HTERT RPE-1 (cell line): ENCODE results near the gene FAM25G.

ENCODE experiments used
- in situ Hi-C: fragments of 300-500 bp; cut with MboI; formaldehyde crosslinking; loops from 4 replicates; pipeline ENCODE4 v1.14.3; 2020; ENCODE audit warnings: low sequenced_read_pairs

Gene FAM25G

DNA sequence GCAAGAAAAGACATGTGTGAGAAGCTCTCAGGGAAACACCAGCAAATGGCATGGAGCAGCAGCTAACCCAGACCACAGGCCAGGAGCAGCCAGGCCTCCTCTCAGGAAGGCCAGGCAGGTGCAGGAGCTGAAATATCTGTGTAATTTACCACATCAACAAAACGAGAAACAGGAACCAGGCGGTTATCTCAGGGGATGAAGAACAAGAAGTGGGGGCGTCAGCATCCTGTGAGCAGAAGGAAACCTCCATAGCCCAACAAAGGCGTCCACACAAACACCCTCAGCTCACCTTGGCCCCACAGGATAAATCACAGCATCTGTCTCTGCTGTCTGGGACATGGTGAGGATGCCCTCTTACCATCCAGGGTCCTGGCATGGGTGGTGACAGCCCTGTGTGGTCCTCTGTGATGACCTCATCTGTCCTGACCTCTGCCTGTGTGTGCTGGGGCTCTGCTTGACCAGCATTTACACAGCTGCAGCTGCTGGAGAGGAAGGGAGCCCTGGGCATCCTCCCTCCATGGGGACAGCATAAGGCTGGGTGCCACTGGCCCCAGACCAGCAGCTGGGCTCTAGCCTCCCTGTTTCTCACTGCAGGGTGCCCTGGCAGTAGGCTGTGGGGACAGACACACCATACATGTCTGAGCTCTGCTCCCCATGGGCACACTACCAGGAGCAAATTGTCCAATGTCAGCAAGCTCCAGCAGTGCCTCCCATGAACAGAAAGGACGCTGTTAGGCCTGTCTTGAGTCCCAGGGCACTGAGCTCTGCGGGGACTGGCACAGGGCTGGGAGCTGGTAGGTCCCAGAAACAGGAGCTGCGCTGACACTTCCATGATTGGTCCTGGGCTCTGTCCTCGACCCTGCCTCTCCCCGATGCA, 42.2 kb downstream of the FAM25G start:
- in situ Hi-C loops, result no loop called here

DNA sequence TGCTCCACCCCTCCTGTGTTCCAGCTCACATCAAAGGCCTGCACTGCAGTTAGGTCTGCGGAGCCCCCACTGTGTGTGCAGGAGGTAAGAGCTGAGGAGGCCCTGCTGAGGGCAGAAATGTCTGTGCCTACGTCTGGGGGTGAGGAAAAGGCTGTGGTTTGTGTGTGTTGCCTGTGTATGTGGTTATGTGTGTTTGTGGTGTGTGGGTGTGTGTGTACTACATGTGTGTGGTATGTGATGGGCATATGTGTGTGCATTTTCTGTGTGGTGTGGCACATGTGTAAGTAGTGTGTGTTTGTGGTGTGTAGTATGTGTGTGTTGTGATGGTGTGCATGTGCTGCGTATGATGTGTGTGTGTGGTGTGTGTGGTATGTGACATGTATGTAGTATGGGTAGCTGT, 43.8 kb downstream of the FAM25G start:
- in situ Hi-C loops, result no loop called here

GRCh38 chr10:47447209-47447608, 44.3 kb downstream of the FAM25G start:
- in situ Hi-C loops, result no loop called here

DNA sequence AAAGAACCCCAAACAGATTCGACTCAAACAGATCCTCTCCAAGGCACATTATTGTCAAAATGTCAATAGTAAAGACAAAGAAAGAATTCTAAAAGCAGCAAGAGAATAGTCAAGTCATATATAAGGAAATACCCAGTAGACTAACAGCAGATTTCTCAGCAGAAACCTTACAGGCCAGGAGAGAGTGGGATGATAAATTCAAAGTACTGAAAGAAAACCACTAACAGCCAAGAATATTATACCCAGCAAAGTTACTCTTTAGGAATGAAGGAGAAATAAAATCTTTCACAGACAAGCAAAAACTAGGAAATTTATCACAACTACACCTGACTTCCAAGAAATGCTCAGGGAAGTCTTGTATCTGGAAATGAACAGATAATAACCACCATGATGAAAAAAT, 45.8 kb downstream of the FAM25G start:
- in situ Hi-C loops, result no loop called here

DNA sequence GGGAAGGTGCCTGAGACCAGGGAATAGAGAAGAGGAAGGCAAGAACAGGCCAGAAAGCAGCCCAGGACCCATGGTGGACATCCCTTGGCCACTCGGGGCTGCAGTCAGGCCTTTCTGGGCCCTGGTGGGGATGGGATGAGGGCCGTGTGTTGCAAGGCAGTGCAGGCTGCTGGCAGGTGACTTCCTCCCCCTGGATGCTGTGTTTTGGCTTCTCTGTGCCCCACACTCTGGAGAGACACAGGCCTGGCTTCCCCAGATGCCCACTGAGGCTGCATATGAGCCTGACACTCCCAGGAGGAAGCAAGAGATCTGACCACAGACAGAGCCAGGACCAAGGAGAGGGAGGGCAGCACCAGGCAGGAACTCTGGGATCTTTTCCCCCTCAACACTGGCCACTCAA, 47.5 kb downstream of the FAM25G start:
- in situ Hi-C loops, result no loop called here

- in situ Hi-C loops, result no loop called here
These were observed 48.4 kb downstream of the FAM25G start for GRCh38 chr10:47443145-47443544.

GRCh38 chr10:47442351-47442750, 49.1 kb downstream of the FAM25G start:
- in situ Hi-C loops, result no loop called here

- in situ Hi-C loops, result no loop called here
These were observed 49.6 kb downstream of the FAM25G start for GRCh38 chr10:47441938-47442337.

- in situ Hi-C loops, result no loop called here
These were observed 51.3 kb downstream of the FAM25G start for GRCh38 chr10:47440207-47440606.

GRCh38 chr10:47438857-47439474, 52.5 kb downstream of the FAM25G start:
- in situ Hi-C loops, result no loop called here
